OCI-LY7 (cell line): ENCODE measurements around the gene STKLD1. TPM values are rescaled to one million over a fixed set of nuclear protein-coding genes. Genes with fewer than 3 reads are reported as not detected.

Experiments
- BruUV-seq: library from RNA; stranded (reverse); fragments of 400-500 nt; replicated peaks from 2 replicates; lab custom pipeline; 2021; lab: Mats Ljungman, UMichigan
- CTCF ChIA-PET: fragments of 300-600 bp; sonication (Branson Sonifier 250); formaldehyde crosslinking; loops from one replicate; lab custom pipeline; 2022; ENCODE audit warnings: antibody characterized with exemption; ENCODE audit not compliant: unreplicated experiment; lab: Charles Lee
- POLR2A ChIA-PET: fragments of 300-600 bp; sonication (Branson Sonifier 250); formaldehyde crosslinking; loops from one replicate; lab custom pipeline; 2022; ENCODE audit warnings: antibody characterized with exemption; lab: Charles Lee
- DNase-seq: peaks from one replicate; pipeline ENCODE4 v3.0.0-alpha.2; 2015; ENCODE audit warnings: low spot score
- H2AFZ ChIP-seq: fragments of 200-600 bp; sonication (generic), shearing (Covaris generic); 2 replicates; pipeline ENCODE4 v1.6.1; 2014; ENCODE audit warnings: mild to moderate bottlenecking, antibody characterized with exemption, low read length, moderate library complexity
- H3K27ac ChIP-seq: fragments of 200-600 bp; sonication (generic); 2 replicates; pipeline ENCODE4 v1.5.1; 2014; ENCODE audit warnings: mixed run types, low read depth, mild to moderate bottlenecking, moderate library complexity, low read length, inconsistent platforms; ENCODE audit not compliant: poor library complexity, severe bottlenecking
- H3K36me3 ChIP-seq: fragments of 200-600 bp; sonication (generic); 2 replicates; pipeline ENCODE4 v1.6.1; 2014; ENCODE audit warnings: mild to moderate bottlenecking, antibody characterized with exemption, low read length, moderate library complexity, mixed read lengths; ENCODE audit not compliant: insufficient read depth
- H3K4me1 ChIP-seq: fragments of 200-600 bp; sonication (generic); 2 replicates; pipeline ENCODE4 v1.5.1; 2014; ENCODE audit warnings: mild to moderate bottlenecking, low read length; ENCODE audit not compliant: insufficient read depth, poor library complexity, severe bottlenecking
- H3K4me2 ChIP-seq: fragments of 200-600 bp; sonication (generic); 2 replicates; pipeline ENCODE4 v1.6.1; 2014; ENCODE audit warnings: mild to moderate bottlenecking, low read length
- H3K4me3 ChIP-seq: fragments of 200-600 bp; sonication (generic); 2 replicates; pipeline ENCODE4 v1.5.1; 2014; ENCODE audit warnings: mild to moderate bottlenecking, low read depth, low read length; ENCODE audit not compliant: poor library complexity, severe bottlenecking
- H3K79me2 ChIP-seq: fragments of 200-600 bp; sonication (generic); 2 replicates; pipeline ENCODE4 v1.6.1; 2016; ENCODE audit warnings: low read depth, mild to moderate bottlenecking, low read length, moderate library complexity, mixed read lengths; ENCODE audit not compliant: insufficient read depth
- H3K9me2 ChIP-seq: fragments of 200-600 bp; sonication (generic); 2 replicates; pipeline ENCODE4 v1.6.1; 2016; ENCODE audit warnings: mild to moderate bottlenecking, low read length, mixed read lengths; ENCODE audit not compliant: insufficient read depth
- H3K9me3 ChIP-seq: fragments of 200-600 bp; sonication (generic); 2 replicates; pipeline ENCODE4 v1.6.1; 2014; ENCODE audit warnings: mild to moderate bottlenecking, mixed run types, low read length, mixed read lengths
- H4K20me1 ChIP-seq: fragments of 200-600 bp; sonication (generic); 2 replicates; pipeline ENCODE4 v1.6.1; 2014; ENCODE audit warnings: mild to moderate bottlenecking, antibody characterized with exemption, low read length, moderate library complexity, mixed read lengths; ENCODE audit not compliant: insufficient read depth
- CTCF ChIP-seq: fragments of 200-600 bp; sonication (generic); conservative IDR thresholded peaks from 2 replicates; pipeline ENCODE4 v1.5.1; 2014; ENCODE audit warnings: mild to moderate bottlenecking, antibody characterized with exemption, low read length, moderate library complexity, mixed read lengths
- EZH2phosphoT487 ChIP-seq: fragments of 200-600 bp; sonication (generic); IDR thresholded peaks from 2 replicates; pipeline ENCODE4 v1.6.1; 2018; ENCODE audit warnings: low read depth, borderline replicate concordance, mild to moderate bottlenecking, mixed run types, antibody characterized with exemption, low read length, moderate library complexity, mixed read lengths
- intact Hi-C: fragments of 100-400 bp; cut with micrococcal nuclease; formaldehyde crosslinking; loops from one replicate; pipeline ENCODE4 v1.10.0; 2022; ENCODE audit not compliant: unreplicated experiment
- total RNA-seq, 2 experiments: library from RNA; depleted of rRNA in 1 of 2; stranded (reverse); fragments of >200 nt in 1 of 2; shearing (Covaris generic) in 1 of 2; gene quantifications; 2 replicates each; pipeline ENCODE4 v1.2.3, GENCODE V29; 2014 to 2022

The STKLD1 gene
- total RNA-seq, 2 experiments from 2014 or later = 1.4 to 1.7 TPM

- no peaks in the 10 kb centered on the region for H3K36me3 ChIP-seq
- DNase-seq = no peak
- no peak for TF ChIP-seq CTCF
- no peak for TF ChIP-seq EZH2phosphoT487
- peaks cover 9% of the 10 kb centered on the region for H3K4me1 ChIP-seq
- H3K4me2 ChIP-seq = no peak overlapping the region
- H3K27ac ChIP-seq = no peak overlapping the region
- H3K9me2 ChIP-seq = no peaks in the 10 kb centered on the region
- no peak overlapping the region for H3K4me3 ChIP-seq
- BruUV-seq = no TSS peak
- ChIA-PET CTCF (no interaction called here), POLR2A (no interaction called here)
- no peak overlapping the region for H2AFZ ChIP-seq
- H3K9me3 ChIP-seq = no peaks in the 10 kb centered on the region
- no peaks in the 10 kb centered on the region for H3K79me2 ChIP-seq
- intact Hi-C loops = no loop called here
- no peaks in the 10 kb centered on the region for H4K20me1 ChIP-seq
These were observed 49.8 kb downstream of the STKLD1 start for GRCh38 chr9:133426011-133426410.

- no peaks in the 10 kb centered on the region for H3K79me2 ChIP-seq
- intact Hi-C loops = no loop called here
- H3K9me3 ChIP-seq = no peaks in the 10 kb centered on the region
- POLR2A ChIA-PET = no interaction called here
- H3K4me3 ChIP-seq = no peak overlapping the region
- no TSS peak for BruUV-seq
- H2AFZ ChIP-seq = no peak overlapping the region
- CTCF ChIA-PET = no interaction called here
- DNase-seq = no peak
- H3K4me1 ChIP-seq = no peaks in the 10 kb centered on the region
- H3K4me2 ChIP-seq = no peak overlapping the region
- TF ChIP-seq CTCF (no peak), EZH2phosphoT487 (no peak)
- H4K20me1 ChIP-seq = no peaks in the 10 kb centered on the region
- no peak overlapping the region for H3K27ac ChIP-seq
- no peaks in the 10 kb centered on the region for H3K9me2 ChIP-seq
- no peaks in the 10 kb centered on the region for H3K36me3 ChIP-seq
These were observed 51.6 kb downstream of the STKLD1 start for GRCh38 chr9:133427658-133428348.

- Histone ChIP-seq H4K20me1 (no peaks in the 10 kb centered on the region), H3K79me2 (no peaks in the 10 kb centered on the region), H2AFZ (no peak overlapping the region), H3K9me2 (no peaks in the 10 kb centered on the region), H3K4me2 (no peak overlapping the region), H3K4me1 (no peaks in the 10 kb centered on the region), H3K4me3 (no peak overlapping the region), H3K27ac (no peak overlapping the region), H3K9me3 (no peaks in the 10 kb centered on the region), H3K36me3 (no peaks in the 10 kb centered on the region)
- ChIA-PET CTCF (no interaction called here), POLR2A (no interaction called here)
- no peak for DNase-seq
- BruUV-seq = no TSS peak
- TF ChIP-seq CTCF (no peak), EZH2phosphoT487 (no peak)
- intact Hi-C loops = no loop called here
These were observed 52.5 kb downstream of the STKLD1 start for GRCh38 chr9:133428617-133429101.
